ENCODE data around the gene TRIM36.
A peak's percentile ranks its signal among the peaks of the same experiment; 100 is the strongest.

Gene TRIM36, protein sequence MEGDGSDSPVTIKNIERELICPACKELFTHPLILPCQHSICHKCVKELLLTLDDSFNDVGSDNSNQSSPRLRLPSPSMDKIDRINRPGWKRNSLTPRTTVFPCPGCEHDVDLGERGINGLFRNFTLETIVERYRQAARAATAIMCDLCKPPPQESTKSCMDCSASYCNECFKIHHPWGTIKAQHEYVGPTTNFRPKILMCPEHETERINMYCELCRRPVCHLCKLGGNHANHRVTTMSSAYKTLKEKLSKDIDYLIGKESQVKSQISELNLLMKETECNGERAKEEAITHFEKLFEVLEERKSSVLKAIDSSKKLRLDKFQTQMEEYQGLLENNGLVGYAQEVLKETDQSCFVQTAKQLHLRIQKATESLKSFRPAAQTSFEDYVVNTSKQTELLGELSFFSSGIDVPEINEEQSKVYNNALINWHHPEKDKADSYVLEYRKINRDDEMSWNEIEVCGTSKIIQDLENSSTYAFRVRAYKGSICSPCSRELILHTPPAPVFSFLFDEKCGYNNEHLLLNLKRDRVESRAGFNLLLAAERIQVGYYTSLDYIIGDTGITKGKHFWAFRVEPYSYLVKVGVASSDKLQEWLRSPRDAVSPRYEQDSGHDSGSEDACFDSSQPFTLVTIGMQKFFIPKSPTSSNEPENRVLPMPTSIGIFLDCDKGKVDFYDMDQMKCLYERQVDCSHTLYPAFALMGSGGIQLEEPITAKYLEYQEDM

GRCh38 chr5:115169487-115170133 lies at the start of gene TRIM36:
TRIM36 (minus strand) TSS chr5:115169908; CDS start chr5:115169634, 274 bp downstream.
- Histone ChIP-seq H3K4me3 (ENCODE audit: low read depth, low read length) (peak within 1 kb of the TSS; percentile 86), H3K27me3 (ENCODE audit: control insufficient read depth, insufficient read depth, low read length) (peaks cover 46% of the 10 kb centered on the region), H3K9ac (ENCODE audit: low read depth, low read length) (peak within 1 kb of the TSS; percentile 60), H3K4me1 (ENCODE audit: control insufficient read depth, insufficient read depth, low read length) (peaks cover 2% of the 10 kb centered on the region), H3K36me3 (ENCODE audit: control insufficient read depth, insufficient read depth, low read length) (peaks cover 7% of the 10 kb centered on the region), H3K9me3 (ENCODE audit: control insufficient read depth, insufficient read depth, low read length) (peaks cover 11% of the 10 kb centered on the region)

DNA sequence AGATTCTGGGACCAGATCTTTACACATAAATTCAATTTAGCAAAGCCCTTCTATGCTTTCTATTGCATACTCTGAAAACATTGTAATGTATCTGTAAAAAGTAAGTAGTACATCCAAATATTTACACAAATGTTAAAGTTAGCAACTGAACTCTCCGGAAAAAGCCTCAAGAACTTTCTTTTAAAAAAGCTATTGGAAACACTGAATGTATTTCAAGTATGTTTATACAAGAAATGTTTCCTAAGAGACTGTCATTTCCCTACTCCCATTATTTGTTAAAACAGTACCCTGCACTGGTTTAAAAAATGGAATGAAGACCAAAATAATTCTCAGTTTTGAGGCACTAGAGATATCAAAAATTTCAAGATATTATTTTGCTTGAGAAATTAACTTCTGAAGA lies 44.8 kb upstream of the TRIM36 start:
- Histone ChIP-seq H3K27me3 (ENCODE audit: control insufficient read depth, insufficient read depth, low read length) (no peaks in the 10 kb centered on the region), H3K9ac (ENCODE audit: low read depth, low read length) (no peak overlapping the region), H3K36me3 (ENCODE audit: control insufficient read depth, insufficient read depth, low read length) (peaks cover 3% of the 10 kb centered on the region), H3K4me3 (ENCODE audit: low read depth, low read length) (no peak overlapping the region), H3K9me3 (ENCODE audit: control insufficient read depth, insufficient read depth, low read length) (no peaks in the 10 kb centered on the region), H3K4me1 (ENCODE audit: control insufficient read depth, insufficient read depth, low read length) (no peaks in the 10 kb centered on the region)

DNA sequence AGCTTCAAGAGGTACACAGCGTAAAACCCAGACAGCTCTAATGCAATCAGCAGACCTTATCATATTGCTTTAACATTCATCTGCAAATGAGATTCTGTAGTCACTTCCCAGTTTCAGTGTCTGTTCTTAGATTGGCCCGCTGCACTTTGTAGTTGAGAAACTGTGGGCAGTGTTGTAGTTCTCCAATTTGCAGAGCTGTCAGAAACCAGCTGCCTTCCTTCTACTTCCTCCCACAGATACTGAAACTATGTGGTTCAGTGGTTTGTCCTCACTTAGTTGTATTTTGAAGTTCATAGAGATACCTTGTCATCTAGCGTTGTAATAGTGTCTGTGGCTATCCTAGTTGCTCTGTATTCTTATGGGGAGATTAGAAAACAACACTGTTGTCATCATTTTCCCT lies 39.6 kb upstream of the TRIM36 start:
- Histone ChIP-seq H3K4me3 (ENCODE audit: low read depth, low read length) (no peak overlapping the region), H3K27me3 (ENCODE audit: control insufficient read depth, insufficient read depth, low read length) (no peaks in the 10 kb centered on the region), H3K9ac (ENCODE audit: low read depth, low read length) (no peak overlapping the region), H3K9me3 (ENCODE audit: control insufficient read depth, insufficient read depth, low read length) (no peaks in the 10 kb centered on the region), H3K4me1 (ENCODE audit: control insufficient read depth, insufficient read depth, low read length) (no peaks in the 10 kb centered on the region), H3K36me3 (ENCODE audit: control insufficient read depth, insufficient read depth, low read length) (peaks cover 3% of the 10 kb centered on the region)

DNA sequence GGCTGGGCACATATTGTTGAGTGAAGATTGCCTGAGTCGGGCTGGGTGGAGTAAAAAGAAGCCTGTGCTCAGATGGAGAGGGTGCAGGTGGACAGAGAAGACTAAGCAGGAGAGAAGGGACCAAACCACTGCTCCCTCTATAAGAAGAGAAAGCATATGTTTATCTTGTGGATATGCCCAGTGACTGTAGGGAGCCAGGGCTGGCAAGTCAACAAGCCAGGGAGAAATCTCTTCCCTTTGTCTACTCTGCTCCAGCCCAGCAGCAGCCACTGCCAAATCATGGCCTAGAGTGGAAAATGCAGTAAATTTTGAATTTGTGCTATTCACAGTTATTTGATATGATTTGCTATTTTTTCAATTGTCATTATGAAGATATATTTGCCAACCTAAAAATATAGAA lies 33.2 kb upstream of the TRIM36 start:
- Histone ChIP-seq H3K36me3 (ENCODE audit: control insufficient read depth, insufficient read depth, low read length) (no peaks in the 10 kb centered on the region), H3K27me3 (ENCODE audit: control insufficient read depth, insufficient read depth, low read length) (no peaks in the 10 kb centered on the region), H3K4me3 (ENCODE audit: low read depth, low read length) (no peak overlapping the region), H3K9ac (ENCODE audit: low read depth, low read length) (no peak overlapping the region), H3K9me3 (ENCODE audit: control insufficient read depth, insufficient read depth, low read length) (no peaks in the 10 kb centered on the region), H3K4me1 (ENCODE audit: control insufficient read depth, insufficient read depth, low read length) (no peaks in the 10 kb centered on the region)

GRCh38 chr5:115196161-115196560 lies 26.5 kb upstream of the TRIM36 start:
- Histone ChIP-seq H3K9me3 (ENCODE audit: control insufficient read depth, insufficient read depth, low read length) (no peaks in the 10 kb centered on the region), H3K27me3 (ENCODE audit: control insufficient read depth, insufficient read depth, low read length) (no peaks in the 10 kb centered on the region), H3K36me3 (ENCODE audit: control insufficient read depth, insufficient read depth, low read length) (no peaks in the 10 kb centered on the region), H3K4me3 (ENCODE audit: low read depth, low read length) (no peak overlapping the region), H3K9ac (ENCODE audit: low read depth, low read length) (no peak overlapping the region), H3K4me1 (ENCODE audit: control insufficient read depth, insufficient read depth, low read length) (no peaks in the 10 kb centered on the region)

GRCh38 chr5:115194676-115195075 lies 25.0 kb upstream of the TRIM36 start:
- Histone ChIP-seq H3K36me3 (ENCODE audit: control insufficient read depth, insufficient read depth, low read length) (no peaks in the 10 kb centered on the region), H3K9ac (ENCODE audit: low read depth, low read length) (no peak overlapping the region), H3K9me3 (ENCODE audit: control insufficient read depth, insufficient read depth, low read length) (no peaks in the 10 kb centered on the region), H3K4me1 (ENCODE audit: control insufficient read depth, insufficient read depth, low read length) (peaks cover 3% of the 10 kb centered on the region), H3K4me3 (ENCODE audit: low read depth, low read length) (no peak overlapping the region), H3K27me3 (ENCODE audit: control insufficient read depth, insufficient read depth, low read length) (no peaks in the 10 kb centered on the region)

DNA sequence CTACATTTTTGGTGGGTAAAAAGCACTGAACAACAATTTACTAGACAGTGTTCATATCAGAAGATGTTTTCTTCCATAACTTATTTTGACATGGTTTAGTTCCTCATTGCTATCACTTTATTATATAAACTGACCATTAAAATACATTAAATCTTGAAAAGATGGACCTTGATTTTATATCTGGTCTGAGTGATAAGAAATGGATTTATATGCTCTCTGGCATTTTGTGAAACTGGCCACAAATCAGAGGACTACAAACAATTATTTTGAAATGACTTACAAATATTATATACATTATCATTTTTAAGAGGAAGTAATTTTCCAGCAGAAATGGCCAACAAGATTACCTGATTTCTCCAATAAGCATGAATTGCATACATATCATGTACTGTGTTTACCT lies 23.6 kb upstream of the TRIM36 start:
- Histone ChIP-seq H3K9me3 (ENCODE audit: control insufficient read depth, insufficient read depth, low read length) (no peaks in the 10 kb centered on the region), H3K27me3 (ENCODE audit: control insufficient read depth, insufficient read depth, low read length) (no peaks in the 10 kb centered on the region), H3K36me3 (ENCODE audit: control insufficient read depth, insufficient read depth, low read length) (no peaks in the 10 kb centered on the region), H3K9ac (ENCODE audit: low read depth, low read length) (no peak overlapping the region), H3K4me3 (ENCODE audit: low read depth, low read length) (no peak overlapping the region), H3K4me1 (ENCODE audit: control insufficient read depth, insufficient read depth, low read length) (peaks cover 3% of the 10 kb centered on the region)

DNA sequence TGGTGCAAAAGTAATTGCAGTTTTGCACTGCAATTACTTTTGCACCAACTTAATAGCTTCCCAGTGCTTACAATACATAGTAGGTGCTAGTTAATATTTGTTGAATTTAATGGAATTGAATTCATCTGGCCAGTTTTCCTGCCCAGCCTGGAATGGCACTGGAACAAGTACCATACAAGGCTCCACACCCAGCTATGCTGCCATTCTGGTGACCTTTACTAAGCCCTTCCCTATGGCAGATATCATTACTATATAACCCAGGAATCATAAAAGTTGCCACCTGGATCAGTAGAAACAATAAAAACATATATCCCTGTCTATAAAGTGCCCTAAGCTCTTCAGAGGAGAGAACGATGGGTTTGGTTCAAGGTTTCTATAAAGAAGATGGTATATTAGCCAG lies 22.4 kb upstream of the TRIM36 start:
- Histone ChIP-seq H3K9me3 (ENCODE audit: control insufficient read depth, insufficient read depth, low read length) (no peaks in the 10 kb centered on the region), H3K9ac (ENCODE audit: low read depth, low read length) (no peak overlapping the region), H3K36me3 (ENCODE audit: control insufficient read depth, insufficient read depth, low read length) (no peaks in the 10 kb centered on the region), H3K4me1 (ENCODE audit: control insufficient read depth, insufficient read depth, low read length) (peaks cover 3% of the 10 kb centered on the region), H3K27me3 (ENCODE audit: control insufficient read depth, insufficient read depth, low read length) (no peaks in the 10 kb centered on the region), H3K4me3 (ENCODE audit: low read depth, low read length) (no peak overlapping the region)

GRCh38 chr5:115191474-115192031 lies 21.8 kb upstream of the TRIM36 start:
- H3K27me3 ChIP-seq (ENCODE audit: control insufficient read depth, insufficient read depth, low read length): no peaks in the 10 kb centered on the region
- H3K9me3 ChIP-seq (ENCODE audit: control insufficient read depth, insufficient read depth, low read length): no peaks in the 10 kb centered on the region
- H3K9ac ChIP-seq (ENCODE audit: low read depth, low read length): no peak overlapping the region
- no peak overlapping the region for H3K4me3 ChIP-seq (ENCODE audit: low read depth, low read length)
- peaks cover 3% of the 10 kb centered on the region for H3K4me1 ChIP-seq (ENCODE audit: control insufficient read depth, insufficient read depth, low read length)
- no peaks in the 10 kb centered on the region for H3K36me3 ChIP-seq (ENCODE audit: control insufficient read depth, insufficient read depth, low read length)

DNA sequence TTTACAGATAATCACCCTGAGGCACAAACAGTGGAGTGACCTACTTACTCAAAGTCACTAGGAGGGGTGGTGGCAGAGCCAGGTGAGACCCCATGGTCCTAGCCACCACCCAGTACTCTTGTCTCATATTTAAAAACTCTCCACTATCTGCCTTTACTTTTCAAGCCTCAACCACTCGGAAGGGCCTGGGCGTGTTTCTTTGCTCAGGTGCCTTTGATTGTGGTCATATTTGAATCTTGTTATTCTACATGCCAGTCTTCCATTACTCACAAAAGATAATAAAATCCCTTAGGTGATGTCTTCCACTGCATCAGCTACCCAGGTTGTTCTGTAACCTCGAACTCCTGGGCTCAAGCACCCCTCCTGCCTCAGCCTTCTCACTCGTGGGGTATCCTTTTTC lies 20.7 kb upstream of the TRIM36 start:
- no peak overlapping the region for H3K4me3 ChIP-seq (ENCODE audit: low read depth, low read length)
- H3K4me1 ChIP-seq (ENCODE audit: control insufficient read depth, insufficient read depth, low read length): peaks cover 3% of the 10 kb centered on the region
- H3K9me3 ChIP-seq (ENCODE audit: control insufficient read depth, insufficient read depth, low read length): no peaks in the 10 kb centered on the region
- H3K27me3 ChIP-seq (ENCODE audit: control insufficient read depth, insufficient read depth, low read length): no peaks in the 10 kb centered on the region
- H3K9ac ChIP-seq (ENCODE audit: low read depth, low read length): no peak overlapping the region
- no peaks in the 10 kb centered on the region for H3K36me3 ChIP-seq (ENCODE audit: control insufficient read depth, insufficient read depth, low read length)

GRCh38 chr5:115189866-115190265 lies 20.2 kb upstream of the TRIM36 start:
- no peaks in the 10 kb centered on the region for H3K9me3 ChIP-seq (ENCODE audit: control insufficient read depth, insufficient read depth, low read length)

More at GRCh38 chr5:115189866-115190265, 20.2 kb upstream of the TRIM36 start:
- no peak overlapping the region for H3K9ac ChIP-seq (ENCODE audit: low read depth, low read length)
- no peaks in the 10 kb centered on the region for H3K27me3 ChIP-seq (ENCODE audit: control insufficient read depth, insufficient read depth, low read length)
- no peaks in the 10 kb centered on the region for H3K36me3 ChIP-seq (ENCODE audit: control insufficient read depth, insufficient read depth, low read length)
- H3K4me1 ChIP-seq (ENCODE audit: control insufficient read depth, insufficient read depth, low read length): peaks cover 3% of the 10 kb centered on the region
- H3K4me3 ChIP-seq (ENCODE audit: low read depth, low read length): no peak overlapping the region
